GM18502 (cell line): ENCODE results near the gene CHRDL1.
"Not testable (repeated sequence)": the region's sequence is repeated elsewhere in the genome, so short reads cannot be mapped to it uniquely, and the experiment has no call there.

Experiments
- ATAC-seq: cut with Tn5 transposase; IDR thresholded peaks from one replicate; pipeline ENCODE4 v1.9.1; 2021; ENCODE audit warnings: mild to moderate bottlenecking; ENCODE audit not compliant: unreplicated experiment, poor library complexity

Gene CHRDL1

GRCh38 chrX:110671068-110671803, 124.4 kb downstream of the CHRDL1 start:
- ATAC-seq = peak; percentile 97

- ATAC-seq = no peak
These were observed 126.0 kb downstream of the CHRDL1 start for GRCh38 chrX:110669572-110669971.

- ATAC-seq = no peak
These were observed 127.9 kb downstream of the CHRDL1 start for GRCh38 chrX:110667706-110668105.

- peak; percentile 75 for ATAC-seq
These were observed 130.2 kb downstream of the CHRDL1 start for GRCh38 chrX:110665223-110666002.

- ATAC-seq = no peak
These were observed 138.5 kb downstream of the CHRDL1 start for GRCh38 chrX:110657073-110657472.

GRCh38 chrX:110654280-110654679, 141.3 kb downstream of the CHRDL1 start:
- not testable (repeated sequence) for ATAC-seq

GRCh38 chrX:110646386-110646785, 149.2 kb downstream of the CHRDL1 start:
- no peak for ATAC-seq
